ENCODE data around the gene RAB29. TPM values are rescaled to one million over a fixed set of nuclear protein-coding genes. Genes with fewer than 3 reads are reported as not detected.

The RAB29 gene
- total and polyA plus RNA-seq, 2 donors (not counting 3 experiments of a cell fraction or from before 2014, with no cell fraction given), result 18.1 to 18.8 TPM

- Histone ChIP-seq H3K27me3 (ENCODE audit: control insufficient read depth in 2 of 2, insufficient read depth in 2 of 2, low read length in 2 of 2) (no peaks in the 10 kb centered on the region), H3K4me2 (ENCODE audit: insufficient read depth, low read length) (peak overlapping the region; percentile 87), H2AFZ (ENCODE audit: low read depth, low read length) (peak overlapping the region; percentile 69), H3K4me1 (ENCODE audit: control insufficient read depth, extremely low read depth, insufficient read depth, low read length) (peaks cover 8% of the 10 kb centered on the region), H3K27ac (ENCODE audit: insufficient read depth, low read depth, low read length) (no peak overlapping the region), H4K20me1 (replicated peaks; ENCODE audit: control insufficient read depth, extremely low read depth, insufficient read depth, low read length) (no peaks in the 10 kb centered on the region), H3K9me1 (replicated peaks; ENCODE audit: control insufficient read depth, extremely low read depth, insufficient read depth, low read length) (no peaks in the 10 kb centered on the region), H3K9me3 (replicated peaks; ENCODE audit: control insufficient read depth, insufficient read depth, low read length) (no peaks in the 10 kb centered on the region), H3K9ac (replicated peaks; ENCODE audit: extremely low read depth, insufficient read depth, low read length) (peak overlapping the region; percentile 39), H3K36me3 (ENCODE audit: control insufficient read depth in 2 of 2, extremely low read depth in 1 of 2, insufficient read depth in 2 of 2, low read length in 2 of 2) (peaks cover 0 to 2% of the 10 kb centered on the region in 2 experiments), H3K4me3 (replicated peaks in 1 of 3; ENCODE audit: insufficient read depth in 1 of 3, low read depth in 1 of 3, low read length in 3 of 3) (peak overlapping the region; percentile 55 to 88 (median 59)), H3K79me2 (ENCODE audit: control insufficient read depth, insufficient read depth, low read length) (no peaks in the 10 kb centered on the region)
- dilution Hi-C loops (cut with MboI; ENCODE audit: extremely low pct_ligation_motif_present, low sequenced_read_pairs) (no loop called here), intact Hi-C loops (cut with micrococcal nuclease) (loop anchor here (1.0 kb wide), 1 partner anchor 24 kb away; the partner anchor contains the start of gene NUCKS1)
- TF ChIP-seq MYC (IDR thresholded peaks at IDR 0.05; ENCODE audit: low read depth, low read length) (no peak), FOS (IDR thresholded peaks at IDR 0.05; ENCODE audit: borderline replicate concordance, insufficient read depth, low read length) (no peak), MAX (IDR thresholded peaks at IDR 0.05; ENCODE audit: insufficient read depth, insufficient read length) (no peak), EZH2 (IDR thresholded peaks at IDR 0.05; ENCODE audit: borderline replicate concordance, low read depth, low read length, severe bottlenecking) (no peak), GATA2 (IDR thresholded peaks at IDR 0.05; ENCODE audit: insufficient read depth, insufficient read length, low read depth, low read length) (no peak), JUN (IDR thresholded peaks at IDR 0.05; ENCODE audit: borderline replicate concordance, insufficient read depth, insufficient read length, low read depth) (no peak), POLR2AphosphoS5 (IDR thresholded peaks at IDR 0.05; ENCODE audit: insufficient read depth, low read depth, low read length) (no peak), CTCF (IDR thresholded peaks at IDR 0.05; ENCODE audit: extremely low read depth in 1 of 2, insufficient read depth in 1 of 2, low read depth in 1 of 2, low read length in 2 of 2) (no peak), POLR2A (IDR thresholded peaks at IDR 0.05; ENCODE audit: low read depth, low read length) (no peak)
- ChIA-PET POLR2A (no interaction called here), CTCF (interaction anchor here (0.6 to 5.5 kb wide), 10 partner anchors 9 to 1275 kb away, joined by 3 to 30 read pairs (median 6); no protein-coding TSS in a partner anchor)
- DNase-seq (ENCODE audit: low read depth, low spot score) (peak; percentile 41), FAIRE-seq (peak; percentile 12)
- BruUV-seq (replicated peaks), result no TSS peak
These were observed 876 bp downstream of the RAB29 start for GRCh38 chr1:205774198-205775014.

Measured in endothelial cell of umbilical vein (primary cell).